ENCODE measurements around the gene PCDHA10.

DNA sequence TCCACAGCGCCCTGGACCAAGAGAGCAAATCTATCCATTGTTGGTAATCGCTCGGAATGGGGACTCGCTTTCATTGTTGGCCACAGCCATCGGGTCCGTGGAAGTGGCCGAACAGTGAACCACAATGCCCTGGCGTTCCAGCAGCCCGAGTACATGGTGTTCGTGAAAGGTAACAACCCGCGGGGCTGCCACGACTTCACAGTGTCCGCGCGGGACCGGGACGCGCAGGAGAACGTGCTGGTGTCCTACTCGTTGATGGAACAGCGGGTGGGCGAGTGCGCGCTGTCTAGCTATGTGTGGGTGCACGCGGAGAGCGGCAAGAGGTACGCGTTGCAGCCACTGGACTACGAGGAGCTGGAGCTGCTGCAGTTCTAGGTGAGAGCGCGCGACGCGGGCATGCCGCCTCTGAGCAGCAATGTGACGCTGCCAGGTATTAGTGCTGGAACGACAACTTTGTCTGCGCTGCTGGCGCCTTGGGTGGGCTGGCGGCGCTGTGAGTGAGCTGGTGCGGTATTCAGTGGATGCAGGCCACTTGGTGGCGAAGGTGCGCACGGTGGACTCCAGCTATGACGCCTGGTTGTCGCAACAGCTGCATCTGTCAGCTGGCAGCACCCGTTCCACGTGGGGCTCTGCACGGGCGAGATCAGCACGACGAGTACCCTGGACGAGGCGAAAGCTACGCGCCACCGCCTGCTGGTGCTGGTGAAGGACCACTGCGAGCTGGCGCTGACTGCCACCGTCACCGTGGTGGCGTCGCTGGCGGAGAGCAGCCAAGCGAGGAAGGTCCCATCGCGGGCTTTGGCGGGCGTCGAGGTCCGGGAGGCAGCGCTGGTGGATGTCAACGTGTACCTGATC is 7.0 kb downstream of the PCDHA10 start:
- TF ChIP-seq, protein P1, sequence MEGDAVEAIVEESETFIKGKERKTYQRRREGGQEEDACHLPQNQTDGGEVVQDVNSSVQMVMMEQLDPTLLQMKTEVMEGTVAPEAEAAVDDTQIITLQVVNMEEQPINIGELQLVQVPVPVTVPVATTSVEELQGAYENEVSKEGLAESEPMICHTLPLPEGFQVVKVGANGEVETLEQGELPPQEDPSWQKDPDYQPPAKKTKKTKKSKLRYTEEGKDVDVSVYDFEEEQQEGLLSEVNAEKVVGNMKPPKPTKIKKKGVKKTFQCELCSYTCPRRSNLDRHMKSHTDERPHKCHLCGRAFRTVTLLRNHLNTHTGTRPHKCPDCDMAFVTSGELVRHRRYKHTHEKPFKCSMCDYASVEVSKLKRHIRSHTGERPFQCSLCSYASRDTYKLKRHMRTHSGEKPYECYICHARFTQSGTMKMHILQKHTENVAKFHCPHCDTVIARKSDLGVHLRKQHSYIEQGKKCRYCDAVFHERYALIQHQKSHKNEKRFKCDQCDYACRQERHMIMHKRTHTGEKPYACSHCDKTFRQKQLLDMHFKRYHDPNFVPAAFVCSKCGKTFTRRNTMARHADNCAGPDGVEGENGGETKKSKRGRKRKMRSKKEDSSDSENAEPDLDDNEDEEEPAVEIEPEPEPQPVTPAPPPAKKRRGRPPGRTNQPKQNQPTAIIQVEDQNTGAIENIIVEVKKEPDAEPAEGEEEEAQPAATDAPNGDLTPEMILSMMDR (conservative IDR thresholded peaks at IDR 0.05; ENCODE audit: low read depth, low read length), result no peak
- no peak for TF ChIP-seq EZH2phosphoT487 (IDR thresholded peaks at IDR 0.05; ENCODE audit: borderline replicate concordance, low read length)

Measured in PC-3 (cell line).